Activated CD4-positive, CD25-positive, alpha-beta regulatory T cell (primary cell): ENCODE data around the gene SND1.

Experiments used
- DNase-seq, 4 experiments: peaks; one replicate each; lab custom pipeline; 2025; lab: John Stamatoyannopoulos, UW

SND1 gene

DNA sequence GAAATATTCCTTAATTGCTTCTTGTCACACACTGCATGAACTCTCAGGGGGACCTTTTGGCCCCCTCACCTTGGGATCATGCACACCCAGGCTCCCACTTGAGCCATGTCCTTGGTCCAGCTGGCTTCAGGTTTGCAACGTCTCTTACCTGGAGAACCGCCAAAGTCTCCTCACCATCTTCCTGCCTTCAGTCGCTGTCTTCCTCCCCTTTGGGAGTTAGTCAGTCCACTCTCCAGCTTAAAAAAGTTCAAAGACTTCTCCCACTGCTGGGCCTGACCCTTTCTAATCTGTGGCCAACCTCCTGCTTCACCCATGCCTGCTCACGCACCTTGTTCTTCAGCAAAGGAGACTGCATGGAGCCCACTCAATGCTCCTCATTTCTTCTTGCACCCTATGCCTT, 461.8 kb downstream of the SND1 start:
- DNase-seq = no peak

DNA sequence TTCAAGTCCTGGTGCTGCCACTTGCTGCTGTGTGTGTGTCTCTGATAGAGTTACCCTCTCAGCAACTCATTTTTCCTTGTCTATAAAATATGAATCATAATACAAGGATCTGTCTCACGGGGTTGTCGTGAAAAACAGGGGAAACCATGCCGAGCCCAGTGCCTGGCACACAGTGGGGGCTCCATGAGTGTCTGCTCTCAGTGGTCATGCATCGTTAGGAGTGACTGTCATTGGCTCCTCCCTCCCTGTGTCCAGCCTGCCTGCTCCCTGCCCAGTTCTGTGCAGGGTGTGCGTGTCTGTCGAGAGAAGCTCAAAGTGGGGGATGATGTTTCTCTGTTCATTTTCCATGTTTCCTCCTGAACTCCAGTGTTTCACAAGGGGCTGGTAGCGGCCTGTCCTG, 462.8 kb downstream of the SND1 start:
- no peak for DNase-seq

DNA sequence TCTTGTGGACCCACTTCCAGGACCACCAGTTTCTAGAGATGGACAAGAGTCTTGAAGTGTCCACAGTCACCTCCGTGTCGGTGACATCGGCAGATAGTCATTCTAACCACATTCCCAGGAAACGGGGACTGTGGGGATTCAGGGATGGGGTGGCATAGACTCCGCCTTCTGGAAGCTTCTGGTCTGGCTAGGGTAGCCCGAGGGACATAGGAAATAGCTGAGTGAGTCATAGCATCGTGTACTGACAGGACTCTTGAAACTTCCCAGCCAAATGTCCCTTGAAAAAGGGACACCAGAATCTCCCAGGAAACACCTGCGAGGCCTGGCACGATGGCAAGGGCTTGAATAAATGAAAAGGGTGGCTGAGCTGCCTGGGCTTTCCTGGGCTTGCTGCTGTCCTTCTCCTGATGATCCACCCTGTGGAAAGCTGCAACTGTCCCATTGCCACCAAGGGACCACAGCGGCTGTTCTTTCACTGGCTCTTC, 463.4 kb downstream of the SND1 start:
- DNase-seq = no peak

DNA sequence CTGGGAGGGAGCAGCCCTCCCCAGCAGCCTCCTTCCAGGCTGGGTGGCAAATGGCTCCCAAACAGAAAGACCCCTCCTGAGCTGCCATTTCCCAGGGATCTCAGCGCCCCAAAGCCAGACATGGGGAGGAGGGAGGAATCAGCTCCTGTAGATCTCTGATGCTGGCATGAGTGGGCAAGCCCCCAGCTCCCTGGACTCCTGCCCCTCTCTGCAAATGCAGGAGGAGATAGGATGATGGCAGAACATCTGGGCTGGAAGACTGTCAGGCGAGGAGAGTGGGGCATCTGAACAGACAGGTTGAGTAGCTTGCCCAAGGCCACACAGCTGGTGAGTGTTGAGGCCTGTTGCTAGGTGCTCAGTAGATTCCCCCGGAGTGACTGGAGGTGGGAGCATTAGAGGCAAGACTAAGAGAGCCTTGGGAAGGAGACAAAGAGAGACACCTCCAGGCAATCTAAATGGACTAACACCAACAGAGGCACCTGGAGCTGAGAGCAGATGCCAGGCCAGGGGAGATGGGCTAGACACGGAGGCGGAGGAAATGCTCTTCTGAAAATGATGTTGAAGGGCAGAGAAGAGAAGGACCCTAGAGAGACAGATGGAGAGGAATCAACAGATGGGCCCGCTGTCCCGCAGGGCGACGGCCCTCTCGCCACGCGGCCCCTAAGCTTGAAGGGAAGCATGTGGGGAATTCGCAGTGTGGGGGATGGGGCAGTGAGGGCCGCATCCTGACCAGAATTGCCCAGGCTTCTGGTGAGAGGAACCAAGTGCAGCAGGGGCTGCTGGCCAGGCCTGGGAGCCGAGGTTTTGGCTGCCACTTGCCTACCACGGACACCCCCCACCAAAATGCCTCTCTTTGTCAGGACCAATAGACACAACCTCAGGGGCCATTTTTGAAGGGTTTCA, 464.1 kb downstream of the SND1 start:
- no peak for DNase-seq

DNA sequence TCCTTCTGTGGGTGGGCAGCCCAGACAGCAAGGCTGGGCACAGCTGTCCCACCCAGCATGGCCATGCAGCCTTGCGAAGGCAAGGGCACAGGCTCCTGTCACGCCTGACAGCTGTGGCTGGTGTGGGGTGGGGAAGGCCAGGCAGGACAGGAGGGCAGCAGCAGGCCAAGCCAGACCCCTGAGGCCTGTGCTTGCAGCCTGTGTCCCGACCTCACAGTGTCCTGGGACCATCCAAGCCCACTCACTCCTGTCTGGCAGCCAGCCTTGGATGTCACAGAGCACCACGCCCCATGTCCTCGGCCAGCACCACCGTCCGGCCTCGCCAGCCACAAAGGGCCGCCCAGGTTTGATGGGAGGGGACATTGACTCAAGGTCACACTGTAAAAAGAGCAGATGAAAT, 464.7 kb downstream of the SND1 start:
- no peak for DNase-seq

DNA sequence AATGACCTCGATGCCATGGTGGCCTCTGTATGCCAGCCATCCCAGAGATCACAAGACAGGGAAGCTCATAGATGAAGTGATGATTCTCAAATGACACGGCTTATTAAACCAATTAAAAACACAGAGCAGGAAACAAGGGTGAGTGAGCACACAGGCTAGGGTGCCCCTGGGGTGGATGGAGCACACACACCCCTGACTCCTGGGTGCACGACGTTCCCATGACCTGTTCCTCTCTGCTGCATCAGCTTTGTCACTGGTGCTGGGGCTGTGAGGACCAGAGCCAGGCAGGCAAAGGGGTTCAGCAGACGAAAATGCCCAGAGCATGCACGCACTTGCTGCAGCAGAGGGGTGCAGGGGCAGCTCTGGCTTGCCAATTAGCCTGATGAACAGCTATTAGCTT, 465.7 kb downstream of the SND1 start:
- DNase-seq = no peak

DNA sequence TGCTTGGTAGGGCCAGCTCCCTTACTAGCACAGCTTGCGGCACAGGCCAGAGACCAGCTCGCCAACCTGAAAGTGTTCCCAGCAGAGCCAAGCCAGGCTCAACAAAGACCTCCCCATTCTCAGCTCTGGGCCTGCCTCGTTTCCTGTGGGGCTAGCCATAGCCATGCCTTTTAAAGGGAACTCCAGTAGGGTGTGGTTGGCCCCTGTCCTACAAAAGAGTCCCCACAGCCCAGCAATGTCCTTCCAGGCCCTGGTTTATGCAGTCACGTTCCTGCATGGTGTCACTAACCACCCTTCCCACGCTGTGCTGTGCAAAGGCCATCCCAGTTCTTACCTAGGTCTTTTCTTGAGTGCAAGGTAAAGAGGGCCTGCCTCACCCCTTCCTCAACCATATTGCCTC, 467.0 kb downstream of the SND1 start:
- DNase-seq = no peak

DNA sequence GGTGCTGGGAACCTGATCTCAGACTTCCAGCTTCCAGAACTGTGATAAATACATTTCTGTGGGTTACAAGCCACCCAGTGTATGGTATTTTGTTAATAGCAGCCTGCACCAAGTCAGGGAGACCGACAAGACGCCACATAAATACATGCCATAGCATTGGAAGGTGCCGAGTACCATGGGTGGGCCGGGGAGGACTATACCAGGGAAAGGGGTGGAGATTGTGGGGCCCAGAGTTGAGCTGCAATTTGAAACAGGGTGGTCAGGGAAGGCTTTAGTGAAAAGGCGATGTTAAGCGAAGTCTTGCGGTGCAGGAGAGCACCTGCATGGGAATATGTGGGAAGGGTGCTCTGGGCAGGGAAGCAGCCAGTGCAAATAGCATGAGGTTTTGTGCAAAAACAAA, 468.1 kb downstream of the SND1 start:
- DNase-seq = no peak

DNA sequence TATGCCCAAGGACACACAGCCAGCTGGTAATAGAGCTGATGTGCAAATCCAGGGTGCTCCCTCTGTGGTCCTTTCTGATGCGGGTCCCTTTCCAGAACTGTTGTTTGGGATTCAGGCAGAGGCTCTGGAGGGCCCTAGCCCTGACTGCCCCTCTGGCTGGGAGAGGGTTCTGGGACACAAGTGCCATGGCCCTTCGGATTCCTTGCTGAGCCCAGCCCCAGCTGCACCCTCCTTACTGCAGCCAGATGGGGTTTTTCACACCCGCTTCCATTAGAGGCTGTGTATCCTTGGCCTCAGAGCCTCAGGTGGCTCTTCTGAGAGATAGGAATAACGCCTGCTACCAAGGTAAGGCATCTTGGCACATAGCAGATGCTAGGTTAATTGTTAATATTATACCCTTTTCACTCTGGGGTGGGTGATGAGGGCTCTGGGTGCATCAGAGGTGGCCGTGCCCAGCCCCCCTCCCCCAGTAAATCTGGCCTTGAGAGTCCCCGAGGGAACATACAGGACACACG, 469.0 kb downstream of the SND1 start:
- DNase-seq = no peak

DNA sequence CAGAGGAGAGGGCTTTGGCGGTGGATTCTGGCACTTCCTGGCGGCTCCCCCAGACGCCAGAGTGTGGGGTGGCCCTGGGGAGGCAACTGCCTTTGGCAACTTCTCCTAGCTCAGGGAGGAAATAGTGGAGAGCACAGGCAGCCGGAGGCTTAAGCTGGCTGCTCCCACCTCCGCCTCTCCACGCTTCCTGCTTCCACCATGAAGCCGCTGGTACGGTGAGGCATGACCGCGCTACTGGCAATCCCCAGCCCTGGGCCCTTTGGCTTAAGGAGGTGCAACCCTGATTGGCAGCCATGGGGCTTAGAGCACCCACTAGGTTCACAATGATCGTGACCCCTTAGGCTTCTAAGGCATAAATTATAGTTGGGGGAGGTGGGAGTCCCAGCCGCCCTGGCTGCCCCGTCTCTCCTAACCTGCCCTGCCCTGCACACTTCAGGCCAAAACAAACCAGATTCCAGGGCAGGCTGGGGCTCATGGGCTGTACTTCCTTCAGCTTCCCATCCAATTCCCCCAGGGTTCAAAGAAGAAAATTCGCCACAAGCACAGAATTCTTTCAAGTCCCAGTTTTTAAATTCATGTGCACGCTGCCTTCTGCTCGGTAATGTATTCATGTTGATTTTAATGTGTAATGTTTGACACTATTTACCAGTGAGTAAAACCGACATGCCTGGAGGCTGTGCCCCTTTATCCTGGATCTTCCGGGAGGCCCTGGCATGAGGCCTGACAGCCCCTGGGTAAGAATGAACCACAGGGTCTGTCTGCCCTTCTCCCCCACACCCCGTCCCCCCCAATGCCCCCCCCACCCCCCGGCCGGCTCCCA, 469.9 kb downstream of the SND1 start:
- DNase-seq = no peak

DNA sequence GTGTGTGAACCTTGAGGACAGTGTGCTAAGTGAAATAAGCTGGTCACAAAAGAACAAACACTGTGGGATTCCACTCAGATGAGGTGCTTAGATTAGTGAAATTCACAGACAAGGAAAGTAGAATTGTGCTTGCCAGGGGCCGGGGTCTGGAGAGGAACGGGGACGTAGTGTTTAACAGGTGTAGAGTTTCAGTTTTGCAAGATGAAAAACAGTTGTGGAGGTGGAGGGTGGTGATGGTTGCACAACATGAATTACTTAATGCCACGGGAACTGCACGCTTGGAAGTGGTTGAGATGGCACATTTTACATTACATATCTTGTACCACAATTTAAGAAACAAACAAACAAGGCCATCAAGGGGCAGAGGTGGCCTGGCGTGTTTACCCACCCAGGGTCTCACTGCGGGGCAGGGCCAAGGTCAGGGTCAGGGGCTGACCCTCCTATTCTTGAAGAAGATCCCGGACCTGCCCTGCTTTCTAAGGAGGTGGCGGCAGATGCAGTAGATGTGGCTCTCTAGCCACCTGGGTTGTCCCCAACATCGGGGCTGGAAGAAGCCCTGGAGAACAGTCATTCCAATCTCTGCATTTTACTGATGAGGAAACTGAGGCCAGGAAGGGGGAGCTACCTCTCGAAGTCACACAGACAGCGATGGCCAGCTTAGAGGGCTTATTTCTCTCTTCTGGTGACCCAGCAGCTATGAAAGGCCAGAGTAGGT, 470.7 kb downstream of the SND1 start:
- no peak for DNase-seq

DNA sequence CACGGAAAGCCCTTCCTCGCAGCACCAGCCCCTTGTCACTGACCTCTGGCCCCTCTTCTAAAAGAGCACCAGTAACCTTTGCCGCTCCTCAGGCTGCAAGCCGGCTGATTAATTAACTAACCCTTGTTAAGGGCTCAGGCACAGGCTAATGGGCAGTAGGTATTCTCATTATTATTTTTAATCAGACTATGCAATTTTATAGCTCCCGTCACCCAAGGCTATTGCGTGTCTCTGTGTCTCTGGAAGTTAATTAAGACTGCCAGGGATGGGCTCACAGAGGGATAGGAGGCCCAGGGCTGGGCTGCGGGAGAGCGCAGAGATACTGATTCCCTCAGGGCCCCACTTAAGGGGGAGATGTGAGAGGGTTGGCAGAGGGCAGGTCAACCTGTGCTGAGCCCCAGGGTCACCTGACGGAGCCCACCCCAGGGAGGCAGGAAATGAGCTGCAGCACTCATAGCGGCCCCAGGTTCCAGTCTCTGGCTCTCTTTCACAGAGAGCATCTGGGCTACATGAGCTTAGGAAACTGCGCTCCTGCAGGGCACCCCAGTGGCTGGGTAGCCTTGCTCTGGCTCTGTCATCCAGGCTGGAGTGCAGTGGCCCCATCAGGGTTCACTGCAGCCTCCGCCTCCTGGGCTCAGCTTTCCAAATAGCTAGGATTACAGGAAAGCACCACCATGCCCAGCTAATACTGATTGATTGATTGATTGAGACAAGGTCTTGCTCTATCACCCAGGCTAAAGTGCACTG, 471.5 kb downstream of the SND1 start:
- no peak for DNase-seq

DNA sequence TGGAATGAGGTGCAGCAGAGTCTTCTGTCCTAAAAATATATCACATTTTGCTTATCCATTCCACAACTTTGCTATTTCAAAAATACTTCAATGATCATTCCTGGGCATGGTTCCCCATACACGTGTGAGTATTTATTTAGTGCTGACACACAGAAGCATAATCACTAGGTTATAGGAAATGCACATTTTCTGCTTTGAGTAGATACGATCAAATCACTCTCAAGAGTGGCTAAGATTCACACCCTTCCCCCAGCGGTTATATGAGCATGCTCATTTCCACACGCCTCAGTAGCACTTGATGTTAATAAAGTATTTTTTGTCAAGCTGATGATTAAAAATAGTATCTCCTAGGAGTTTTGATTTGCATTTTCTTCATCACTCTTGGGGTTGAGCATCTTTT, 472.8 kb downstream of the SND1 start:
- no peak for DNase-seq

DNA sequence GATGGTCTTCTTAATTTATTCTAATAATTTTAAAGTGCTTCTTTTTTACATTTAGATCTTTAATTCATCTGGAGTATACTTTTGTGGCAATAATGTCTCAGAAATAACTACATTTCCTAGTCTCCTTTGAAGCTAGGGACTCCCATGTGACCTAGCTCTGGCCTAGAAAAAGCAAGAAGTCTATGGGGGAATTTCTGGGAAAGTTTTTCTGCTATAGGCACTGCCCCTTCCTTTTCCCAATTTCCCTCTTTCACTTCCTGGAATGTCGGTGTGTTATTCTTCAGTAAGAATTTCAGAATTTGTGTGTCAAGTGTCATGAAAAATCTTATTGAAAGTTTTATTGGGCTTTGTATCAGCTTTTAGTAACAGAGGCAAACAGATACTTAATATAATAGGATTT, 473.8 kb downstream of the SND1 start:
- no peak for DNase-seq

DNA sequence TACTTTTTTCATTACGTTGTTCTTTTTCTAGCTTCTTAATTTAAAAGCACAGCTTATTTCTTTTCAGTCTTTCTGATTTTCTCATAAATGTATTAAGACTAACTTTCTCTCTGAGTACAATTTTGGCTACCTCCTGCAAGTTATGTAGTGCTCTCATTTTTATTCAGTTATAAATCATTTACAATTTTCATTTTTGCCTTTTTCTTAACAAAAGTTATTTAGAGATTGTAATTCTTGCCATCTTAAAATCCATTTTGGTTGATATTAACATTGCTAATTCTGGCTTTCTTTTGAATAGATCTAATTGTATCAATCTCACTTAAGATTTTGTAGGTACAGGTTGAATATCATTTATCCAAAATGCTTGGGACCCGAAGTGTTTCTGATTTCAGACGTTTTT, 476.4 kb downstream of the SND1 start:
- DNase-seq = no peak

DNA sequence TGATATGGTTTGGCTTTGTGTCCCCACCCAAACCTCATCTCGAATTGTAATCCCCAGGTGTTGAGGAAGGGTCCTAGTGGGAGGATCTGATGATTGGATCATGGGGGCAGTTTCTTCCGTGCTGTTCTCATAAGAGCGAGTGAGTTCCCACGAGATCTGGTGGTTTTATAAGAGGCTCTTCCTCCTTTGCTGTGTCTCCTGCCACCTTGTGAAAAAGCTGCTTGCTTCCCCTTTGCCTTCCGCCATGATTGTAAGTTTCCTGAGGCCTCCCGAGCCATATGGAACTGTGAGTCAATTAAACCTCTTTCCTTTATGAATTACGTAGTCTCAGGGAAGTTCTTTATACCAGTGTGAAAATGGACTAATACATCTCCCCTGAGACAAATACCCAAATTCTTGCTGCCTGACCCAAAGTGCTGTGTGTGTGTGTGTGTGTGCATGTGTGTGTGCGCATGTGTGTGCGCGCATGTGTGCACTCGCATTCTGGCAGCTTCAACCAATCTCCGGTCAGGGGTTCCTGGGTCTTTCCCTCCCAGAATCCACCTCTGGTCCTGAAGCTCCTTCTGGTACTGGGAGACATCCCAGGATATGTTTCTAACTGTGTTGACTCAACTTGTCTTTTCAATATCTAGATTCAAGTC, 477.4 kb downstream of the SND1 start:
- DNase-seq = no peak

DNA sequence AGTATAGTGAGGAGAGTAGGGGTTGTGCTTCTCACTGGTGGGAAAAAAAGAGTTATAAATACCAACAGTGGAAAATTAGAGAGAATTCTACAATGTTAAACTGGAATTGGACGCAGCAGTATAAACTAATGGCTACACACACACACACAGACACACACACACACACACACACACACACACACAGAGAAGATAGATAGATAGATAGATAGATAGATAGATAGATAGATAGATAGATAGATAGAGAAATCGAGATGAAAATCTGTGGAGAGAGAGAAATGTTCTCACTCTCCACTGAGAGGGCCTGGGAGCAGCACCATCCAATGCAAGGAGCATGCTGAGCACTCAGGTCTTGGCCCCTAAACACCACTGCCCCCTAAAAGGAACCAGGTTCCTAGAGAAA, 479.1 kb downstream of the SND1 start:
- no peak for DNase-seq

DNA sequence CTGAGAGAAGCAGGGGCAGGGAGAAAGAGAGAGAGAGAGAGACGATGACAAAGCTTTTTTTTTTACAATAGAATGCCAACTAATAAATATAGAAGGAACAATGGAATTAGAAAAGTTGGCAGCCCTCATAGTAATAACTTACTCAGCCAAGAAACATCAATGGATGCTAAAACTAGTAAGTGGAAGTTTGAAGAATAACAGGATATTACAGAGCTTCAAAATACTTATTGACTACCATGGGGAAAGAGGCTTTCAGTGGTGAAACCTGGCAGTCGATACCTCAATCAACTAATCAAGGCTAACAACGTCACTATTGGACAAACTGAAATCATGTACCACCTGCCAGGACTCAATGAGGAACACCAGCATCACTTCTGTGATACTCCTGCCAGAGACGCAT, 479.7 kb downstream of the SND1 start:
- no peak for DNase-seq

DNA sequence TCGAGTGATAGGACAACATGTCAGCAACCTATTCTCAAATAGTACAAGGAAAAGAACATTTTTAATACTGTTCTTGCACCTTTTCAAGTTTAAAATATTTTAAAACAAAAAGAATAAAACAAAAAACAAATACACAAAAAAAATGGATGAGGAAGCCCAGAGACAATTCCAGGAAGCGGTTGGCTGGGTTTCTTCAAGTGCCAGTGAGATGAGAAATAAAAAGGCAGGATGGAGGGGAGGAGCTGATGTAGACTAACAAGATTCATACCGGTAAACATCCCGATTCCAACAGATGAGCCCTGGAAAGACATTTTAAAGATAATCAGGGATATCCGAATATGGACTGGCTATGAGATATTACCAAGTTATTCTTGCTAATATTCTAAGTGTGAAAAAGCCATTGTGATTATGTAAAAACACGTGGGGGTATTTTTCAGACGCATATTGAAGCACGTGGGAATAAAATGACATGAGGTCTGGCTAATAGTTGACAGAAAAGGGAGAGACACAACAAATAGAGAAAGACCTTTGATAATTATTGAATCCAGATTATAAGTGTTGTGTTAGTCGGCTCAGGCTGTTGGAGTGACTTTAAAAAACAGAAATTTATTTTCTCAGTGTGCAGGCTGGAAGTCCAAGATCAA, 480.6 kb downstream of the SND1 start:
- DNase-seq = no peak

DNA sequence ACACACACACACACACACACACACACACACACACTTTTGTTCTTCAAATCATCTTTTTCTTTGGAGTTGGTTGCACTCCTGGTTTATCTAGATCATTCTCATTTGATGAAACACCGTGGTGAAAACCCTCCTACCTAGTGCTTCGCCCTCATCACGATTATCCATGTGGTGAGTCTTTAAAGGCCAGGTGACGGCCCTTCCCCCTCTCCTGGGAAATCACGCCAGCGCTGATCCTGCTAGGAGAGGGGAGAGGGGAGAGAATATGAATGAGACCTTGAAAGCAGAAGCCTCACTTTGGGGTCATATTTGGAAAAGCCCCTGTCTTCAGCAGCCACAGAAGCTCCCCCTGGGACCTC, 483.1 kb downstream of the SND1 start:
- no peak for DNase-seq
